ENCODE data around the gene SLC13A2.

Gene SLC13A2

GRCh38 chr17:28484296-28484695, 10.9 kb downstream of the SLC13A2 start:
- Histone ChIP-seq H3K4me3 (ENCODE audit: low read depth, low read length) (no peak overlapping the region), H3K79me2 (no peaks in the 10 kb centered on the region), H3K27me3 (ENCODE audit: control insufficient read depth, insufficient read depth, low read length) (no peaks in the 10 kb centered on the region), H3K4me1 (peaks cover 8% of the 10 kb centered on the region), H3K36me3 (ENCODE audit: control insufficient read depth, insufficient read depth, low read length) (no peaks in the 10 kb centered on the region), H3K9me3 (ENCODE audit: control insufficient read depth, low read length) (no peaks in the 10 kb centered on the region), H2AFZ (no peak overlapping the region), H3K9ac (no peak overlapping the region), H3K27ac (no peak overlapping the region), H3K4me2 (ENCODE audit: low read length) (no peak overlapping the region)
- no peak for TF ChIP-seq CTCF (IDR thresholded peaks at IDR 0.05)

- no peaks in the 10 kb centered on the region for H3K27me3 ChIP-seq (ENCODE audit: control insufficient read depth, insufficient read depth, low read length)
- H3K79me2 ChIP-seq, result no peaks in the 10 kb centered on the region
- peaks cover 8% of the 10 kb centered on the region for H3K4me1 ChIP-seq
- H3K9ac ChIP-seq, result no peak overlapping the region
- no peak overlapping the region for H3K27ac ChIP-seq
- H3K9me3 ChIP-seq (ENCODE audit: control insufficient read depth, low read length), result no peaks in the 10 kb centered on the region
- TF ChIP-seq CTCF (IDR thresholded peaks at IDR 0.05), result no peak
- H3K4me2 ChIP-seq (ENCODE audit: low read length), result no peak overlapping the region
- H3K36me3 ChIP-seq (ENCODE audit: control insufficient read depth, insufficient read depth, low read length), result no peaks in the 10 kb centered on the region
- no peak overlapping the region for H3K4me3 ChIP-seq (ENCODE audit: low read depth, low read length)
- H2AFZ ChIP-seq, result no peak overlapping the region
These were observed 11.6 kb downstream of the SLC13A2 start for GRCh38 chr17:28485049-28485448.

GRCh38 chr17:28487881-28488532, 14.6 kb downstream of the SLC13A2 start:
- H3K4me1 ChIP-seq, result no peaks in the 10 kb centered on the region
- H3K27ac ChIP-seq, result no peak overlapping the region
- no peaks in the 10 kb centered on the region for H3K9me3 ChIP-seq (ENCODE audit: control insufficient read depth, low read length)
- no peak for TF ChIP-seq CTCF (IDR thresholded peaks at IDR 0.05)
- no peaks in the 10 kb centered on the region for H3K79me2 ChIP-seq
- no peak overlapping the region for H2AFZ ChIP-seq
- H3K4me3 ChIP-seq (ENCODE audit: low read depth, low read length), result no peak overlapping the region
- no peaks in the 10 kb centered on the region for H3K27me3 ChIP-seq (ENCODE audit: control insufficient read depth, insufficient read depth, low read length)
- no peak overlapping the region for H3K4me2 ChIP-seq (ENCODE audit: low read length)
- no peak overlapping the region for H3K9ac ChIP-seq
- H3K36me3 ChIP-seq (ENCODE audit: control insufficient read depth, insufficient read depth, low read length), result no peaks in the 10 kb centered on the region

- H3K9ac ChIP-seq, result no peak overlapping the region
- no peaks in the 10 kb centered on the region for H3K9me3 ChIP-seq (ENCODE audit: control insufficient read depth, low read length)
- no peaks in the 10 kb centered on the region for H3K36me3 ChIP-seq (ENCODE audit: control insufficient read depth, insufficient read depth, low read length)
- H3K79me2 ChIP-seq, result no peaks in the 10 kb centered on the region
- no peak overlapping the region for H3K4me2 ChIP-seq (ENCODE audit: low read length)
- H3K4me3 ChIP-seq (ENCODE audit: low read depth, low read length), result no peak overlapping the region
- no peak overlapping the region for H2AFZ ChIP-seq
- H3K27ac ChIP-seq, result no peak overlapping the region
- H3K27me3 ChIP-seq (ENCODE audit: control insufficient read depth, insufficient read depth, low read length), result no peaks in the 10 kb centered on the region
- no peak for TF ChIP-seq CTCF (IDR thresholded peaks at IDR 0.05)
- H3K4me1 ChIP-seq, result no peaks in the 10 kb centered on the region
These were observed 15.3 kb downstream of the SLC13A2 start for GRCh38 chr17:28488533-28489276.

All from parathyroid adenoma (tissue), 2 donors.